GM12878 (cell line): ENCODE measurements around the gene NPPB. TPM values are rescaled to one million over a fixed set of nuclear protein-coding genes. Genes with fewer than 3 reads are reported as not detected.

Source experiments
- ATAC-seq: fragments of 200-7000 bp; cut with Tn5 transposase; 3 replicates; pipeline ENCODE4 v1.9.1; 2020; ENCODE audit warnings: mild to moderate bottlenecking, moderate library complexity
- BruUV-seq: library from RNA; stranded (reverse); fragments of 400-500 nt; replicated peaks from 2 replicates; lab custom pipeline; 2021; lab: Mats Ljungman, UMichigan
- CTCF ChIA-PET: fragments of 300-600 bp; sonication (Branson Sonifier 250); formaldehyde crosslinking; extraction: SDS; loops from one replicate; lab custom pipeline; 2021; ENCODE audit warnings: inconsistent platforms; lab: Yijun Ruan, JAX
- POLR2A ChIA-PET: fragments of 350-600 bp; formaldehyde crosslinking; extraction: SDS; loops from one replicate; lab custom pipeline; 2021; ENCODE audit warnings: inconsistent platforms; lab: Charles Lee
- RAD21 ChIA-PET: fragments of 300-600 bp; sonication (Branson Sonifier 250); formaldehyde crosslinking; loops from one replicate; lab custom pipeline; 2023; ENCODE audit warnings: antibody characterized with exemption; ENCODE audit not compliant: unreplicated experiment; lab: Charles Lee
- SMC1A ChIA-PET: fragments of 300-600 bp; sonication (Branson Sonifier 250); formaldehyde crosslinking; loops from one replicate; lab custom pipeline; 2023; ENCODE audit not compliant: unreplicated experiment, uncharacterized antibody; lab: Charles Lee
- DNase-seq: peaks from one replicate; pipeline ENCODE4 v3.0.0-alpha.2; 2011; ENCODE audit warnings: low read depth, low spot score
- FAIRE-seq: peaks from 3 replicates; lab custom pipeline; 2011; peaks lifted over from hg19 to GRCh38; lab: Jason Lieb, UNC
- H2AFZ ChIP-seq: 2 replicates; pipeline ENCODE4 v1.6.0; 2011; ENCODE audit warnings: low read depth, low read length, control low read depth; ENCODE audit not compliant: control insufficient read depth
- H3K27ac ChIP-seq: 2 replicates; pipeline ENCODE4 v1.5.1; 2011; ENCODE audit warnings: control low read depth; ENCODE audit not compliant: control insufficient read depth, insufficient read depth
- H3K27me3 ChIP-seq, 2 experiments: replicated peaks in 1 of 2; 2 replicates each; pipeline versions ENCODE4 v1.6.0 to v1.6.1; 2011; ENCODE audit warnings: low read length in 1 of 2; ENCODE audit not compliant: control insufficient read depth in 2 of 2, insufficient read depth in 2 of 2
- H3K36me3 ChIP-seq, 2 experiments: 2 replicates each; pipeline ENCODE4 v1.5.1; 2011; ENCODE audit warnings: low read length in 1 of 2; ENCODE audit not compliant: control insufficient read depth in 2 of 2, insufficient read depth in 2 of 2
- H3K4me1 ChIP-seq: 2 replicates; pipeline ENCODE4 v1.6.1; 2011; ENCODE audit warnings: mild to moderate bottlenecking, low read length, moderate library complexity, mixed read lengths; ENCODE audit not compliant: control insufficient read depth, insufficient read depth
- H3K4me2 ChIP-seq: 2 replicates; pipeline ENCODE4 v1.6.0; 2011; ENCODE audit warnings: control low read depth; ENCODE audit not compliant: control insufficient read depth, insufficient read depth
- H3K4me3 ChIP-seq: fragments of 200-600 bp; sonication (generic); 2 replicates; pipeline ENCODE4 v1.5.1; 2016
- H3K79me2 ChIP-seq: 2 replicates; pipeline ENCODE4 v1.6.0; 2011; ENCODE audit warnings: low read length; ENCODE audit not compliant: control insufficient read depth, insufficient read depth
- H3K9ac ChIP-seq: 2 replicates; pipeline ENCODE4 v1.8.0; 2011; ENCODE audit warnings: low read length, control low read depth, mixed read lengths; ENCODE audit not compliant: control insufficient read depth, insufficient read depth
- H3K9me3 ChIP-seq: replicated peaks from 3 replicates; pipeline ENCODE4 v1.5.1; 2011; ENCODE audit warnings: mild to moderate bottlenecking, low read length; ENCODE audit not compliant: control insufficient read depth, insufficient read depth
- H4K20me1 ChIP-seq: 2 replicates; pipeline ENCODE4 v1.6.0; 2011; ENCODE audit not compliant: control insufficient read depth, insufficient read depth
- ASH2L ChIP-seq: fragments of 300-600, 200-600 bp; sonication (generic); IDR thresholded peaks from 2 replicates; pipeline ENCODE4 v1.6.1; 2017; ENCODE audit warnings: low read depth, mild to moderate bottlenecking, borderline replicate concordance
- IKZF2 ChIP-seq, 2 experiments: fragments of 450-650 bp; IDR thresholded peaks; 2 replicates each; pipeline ENCODE4 v1.6.1; 2017; ENCODE audit warnings: mild to moderate bottlenecking in 2 of 2, moderate library complexity in 2 of 2
- IRF5 ChIP-seq: fragments of 450-650 bp; IDR thresholded peaks from 2 replicates; pipeline ENCODE4 v1.6.1; 2017; ENCODE audit warnings: borderline replicate concordance
- MXI1 ChIP-seq: fragments of 150-350 bp; IDR thresholded peaks from 2 replicates; pipeline ENCODE4 v1.6.1; 2011; ENCODE audit warnings: low read depth, mild to moderate bottlenecking, inconsistent platforms, low read length, improper control_type of control experiment
- POLR2A ChIP-seq: IDR thresholded peaks from 2 replicates; pipeline ENCODE4 v1.6.1; 2011; ENCODE audit warnings: low read depth, mild to moderate bottlenecking, low read length
- WRNIP1 ChIP-seq: IDR thresholded peaks from 2 replicates; pipeline ENCODE4 v1.6.1; 2011; ENCODE audit warnings: low read depth, low read length, improper control_type of control experiment, borderline replicate concordance
- YY1 ChIP-seq: IDR thresholded peaks from 2 replicates; pipeline ENCODE4 v1.6.1; 2011; ENCODE audit warnings: low read depth, mild to moderate bottlenecking, low read length
- ZBTB4 ChIP-seq: fragments of 450-650 bp; formaldehyde crosslinking; IDR thresholded peaks from 2 replicates; pipeline ENCODE4 v1.4.0; 2022; ENCODE audit warnings: mild to moderate bottlenecking, moderate library complexity
- WGBS: methylation state at CpG from one replicate; pipeline ENCODE4 v1.1.6; 2016; ENCODE audit warnings: low lambda C conversion rate; ENCODE audit not compliant: insufficient replicate concordance, insufficient coverage; ENCODE audit errors: missing lambda C conversion rate; 5-methylcytosine and 5-hydroxymethylcytosine counted together
- in situ Hi-C: fragments of 300-500 bp; cut with MboI; formaldehyde crosslinking; loops from 9 replicates; pipeline ENCODE4 v1.14.3; 2018; ENCODE audit warnings: mixed read lengths
- intact Hi-C: fragments of 100-400 bp; cut with micrococcal nuclease; formaldehyde crosslinking; loops from one replicate; pipeline ENCODE4 v1.14.2; 2022; ENCODE audit not compliant: unreplicated experiment
- polyA plus RNA-seq, 11 experiments: library from polyadenylated mRNA; depleted of rRNA in 4 of 11; unstranded in 6 of 11; stranded (reverse) in 5 of 11; fragments of >200 nt; fragmentation: Nextera tagmentation in 4 of 11; fragmentation: Illumina TruSeq in 1 of 11; extraction: Ambion mirVana in 4 of 11; extraction: Trizol in 1 of 11; gene quantifications; 1 replicate in 1 of 11; 2 replicates in 10 of 11; pipeline versions ENCODE4 v1.2.1 to v1.2.3, GENCODE V29; 2011 to 2016; ENCODE audit warnings: inconsistent platforms in 2 of 11, missing spikeins in 2 of 11, low read depth in 1 of 11
- total RNA-seq, 4 experiments: library from RNA; depleted of rRNA in 3 of 4; stranded (reverse); fragments of >200 nt in 3 of 4; fragmentation: Illumina TruSeq in 1 of 4; extraction: Trizol in 1 of 4; gene quantifications; 2 replicates each; pipeline versions ENCODE4 v1.2.1 to v1.2.3, GENCODE V29; 2013 to 2021

Gene NPPB
- total and polyA plus RNA-seq, 10 of the 15 experiments (the other 5 are each of a cell fraction or from before 2014, with no cell fraction given), result not detected

- Histone ChIP-seq H3K4me3 (no peak overlapping the region), H3K4me1 (no peaks in the 10 kb centered on the region), H3K9ac (no peak overlapping the region), H2AFZ (no peak overlapping the region), H4K20me1 (no peaks in the 10 kb centered on the region), H3K27me3 (no peaks in the 10 kb centered on the region), H3K4me2 (no peak overlapping the region), H3K36me3 (peaks cover 29 to 35% of the 10 kb centered on the region in 2 experiments), H3K9me3 (no peaks in the 10 kb centered on the region), H3K27ac (no peak overlapping the region), H3K79me2 (no peaks in the 10 kb centered on the region)
- ChIA-PET RAD21 (no interaction called here), POLR2A (no interaction called here), SMC1A (no interaction called here), CTCF (interaction anchor here (0.8 to 1.3 kb wide), 2 partner anchors 60 to 178 kb away, joined by 3 to 4 read pairs; no protein-coding TSS in a partner anchor)
- intact Hi-C loops, result no loop called here
- in situ Hi-C loops, result no loop called here
- DNase-seq (no peak), FAIRE-seq (no peak), ATAC-seq (no peak)
- TF ChIP-seq POLR2A (0 out of 2 replicates have a peak, but pooled peaks have one; percentile 23), MXI1 (no peak)
- BruUV-seq, result no TSS peak
- WGBS, result 86% methylated on average over 9 of the region's 9 CpGs
These were observed 26.6 kb downstream of the NPPB start for GRCh38 chr1:11831945-11832725.

GRCh38 chr1:11828511-11828910 is 30.2 kb downstream of the NPPB start:
- Histone ChIP-seq H3K9me3 (no peaks in the 10 kb centered on the region), H3K79me2 (no peaks in the 10 kb centered on the region), H4K20me1 (no peaks in the 10 kb centered on the region), H3K4me3 (no peak overlapping the region), H2AFZ (no peak overlapping the region), H3K27me3 (no peaks in the 10 kb centered on the region), H3K4me1 (no peaks in the 10 kb centered on the region), H3K36me3 (peaks cover 13 to 26% of the 10 kb centered on the region in 2 experiments), H3K4me2 (no peak overlapping the region), H3K27ac (no peak overlapping the region), H3K9ac (no peak overlapping the region)
- RAD21 ChIA-PET, result interaction anchor here (1.0 to 1.2 kb wide), 2 partner anchors 10 to 44 kb away, joined by 3 to 4 read pairs; no protein-coding TSS in a partner anchor
- intact Hi-C loops, result no loop called here
- CTCF ChIA-PET, result interaction anchor here (0.6 to 1.5 kb wide), 2 partner anchors 10 to 164 kb away, joined by 3 read pairs; no protein-coding TSS in a partner anchor
- TF ChIP-seq WRNIP1, result no peak
- TF ChIP-seq IKZF2 (IDR thresholded peaks at IDR 0.05), result no peak
- no peak for TF ChIP-seq YY1
- TF ChIP-seq ZBTB4 (CRISPR knock-in tag), result no peak
- no peak for TF ChIP-seq IRF5
- no peak for TF ChIP-seq ASH2L
- in situ Hi-C loops, result no loop called here
- POLR2A ChIA-PET, result interaction anchor here (1.2 kb wide), 1 partner anchor 22 kb away, joined by 3 read pairs; no protein-coding TSS in a partner anchor
- BruUV-seq, result no TSS peak
- no peak for DNase-seq
- no peak for ATAC-seq
- FAIRE-seq, result no peak
- SMC1A ChIA-PET, result interaction anchor here (0.8 kb wide), 1 partner anchor 43 kb away, joined by 4 read pairs; no protein-coding TSS in a partner anchor
- WGBS, result 95% methylated on average over 19 of the region's 19 CpGs
